ENCODE measurements around the gene TCFL5. TPM values are rescaled to one million over a fixed set of nuclear protein-coding genes. Genes with fewer than 3 reads are reported as not detected.
"Not testable (repeated sequence)": the region's sequence is repeated elsewhere in the genome, so short reads cannot be mapped to it uniquely, and the experiment has no call there.

Gene TCFL5
- total RNA-seq, 1 donor from 2014 or later = 11.5 TPM

DNA sequence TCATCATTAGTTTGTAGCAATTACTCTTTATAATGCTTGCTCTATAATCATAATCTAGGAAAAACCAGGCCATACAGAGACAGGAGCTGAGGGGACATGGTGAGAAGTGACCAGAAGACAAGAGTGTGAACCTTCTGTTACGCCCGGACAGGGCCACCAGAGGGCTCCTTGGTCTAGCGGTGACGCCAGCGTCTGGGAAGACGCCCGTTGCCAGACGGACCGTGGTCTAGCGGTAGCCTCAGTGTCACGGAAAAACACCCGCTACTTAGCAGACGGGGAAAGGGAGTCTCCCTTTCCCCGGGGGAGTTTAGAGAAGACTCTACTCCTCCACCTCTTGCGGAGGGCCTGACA is 12.0 kb upstream of the TCFL5 start:
- H3K27me3 ChIP-seq; H3K36me3 ChIP-seq; DNase-seq (ENCODE audit: extremely low spot score in 2 of 2); intact Hi-C loops (cut with DNase I); H3K27ac ChIP-seq; H3K4me3 ChIP-seq; H3K9me3 ChIP-seq: not testable (repeated sequence)
- TF ChIP-seq, protein P1, sequence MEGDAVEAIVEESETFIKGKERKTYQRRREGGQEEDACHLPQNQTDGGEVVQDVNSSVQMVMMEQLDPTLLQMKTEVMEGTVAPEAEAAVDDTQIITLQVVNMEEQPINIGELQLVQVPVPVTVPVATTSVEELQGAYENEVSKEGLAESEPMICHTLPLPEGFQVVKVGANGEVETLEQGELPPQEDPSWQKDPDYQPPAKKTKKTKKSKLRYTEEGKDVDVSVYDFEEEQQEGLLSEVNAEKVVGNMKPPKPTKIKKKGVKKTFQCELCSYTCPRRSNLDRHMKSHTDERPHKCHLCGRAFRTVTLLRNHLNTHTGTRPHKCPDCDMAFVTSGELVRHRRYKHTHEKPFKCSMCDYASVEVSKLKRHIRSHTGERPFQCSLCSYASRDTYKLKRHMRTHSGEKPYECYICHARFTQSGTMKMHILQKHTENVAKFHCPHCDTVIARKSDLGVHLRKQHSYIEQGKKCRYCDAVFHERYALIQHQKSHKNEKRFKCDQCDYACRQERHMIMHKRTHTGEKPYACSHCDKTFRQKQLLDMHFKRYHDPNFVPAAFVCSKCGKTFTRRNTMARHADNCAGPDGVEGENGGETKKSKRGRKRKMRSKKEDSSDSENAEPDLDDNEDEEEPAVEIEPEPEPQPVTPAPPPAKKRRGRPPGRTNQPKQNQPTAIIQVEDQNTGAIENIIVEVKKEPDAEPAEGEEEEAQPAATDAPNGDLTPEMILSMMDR (IDR thresholded peaks at IDR 0.05) = peak; percentile 41 to 53 (median 48)
- H3K4me1 ChIP-seq = peaks cover 30% of the 10 kb centered on the region

DNA sequence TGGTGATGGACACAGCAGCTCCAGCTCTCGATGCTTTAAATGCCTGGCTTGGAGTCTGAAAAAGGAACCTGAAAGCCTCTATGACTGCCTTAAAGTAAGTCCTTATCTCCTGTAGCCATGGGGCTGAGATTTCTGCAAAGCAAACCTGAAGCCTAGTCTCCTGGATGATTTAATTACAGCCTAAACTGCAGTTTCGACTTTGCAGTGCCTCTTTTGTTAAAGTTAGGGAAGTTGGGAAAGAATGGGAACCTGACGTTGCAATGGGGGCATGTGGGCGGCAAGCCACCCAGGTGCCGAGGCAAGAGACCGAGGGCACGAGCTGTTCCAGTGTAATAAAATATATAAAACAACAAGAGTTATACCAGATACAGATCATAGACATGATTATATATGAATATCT is 11.7 kb upstream of the TCFL5 start:
- Histone ChIP-seq H3K4me1 (peaks cover 30% of the 10 kb centered on the region), H3K27me3 (no peaks in the 10 kb centered on the region), H3K36me3 (no peaks in the 10 kb centered on the region), H3K9me3 (no peaks in the 10 kb centered on the region), H3K27ac (no peak overlapping the region), H3K4me3 (no peak overlapping the region)
- no peak for DNase-seq (ENCODE audit: extremely low spot score in 2 of 2)
- TF ChIP-seq, protein P1 (IDR thresholded peaks at IDR 0.05) = no peak
- no peak for TF ChIP-seq POLR2AphosphoS5 (IDR thresholded peaks at IDR 0.05; ENCODE audit: insufficient read depth in 1 of 2, low read depth in 1 of 2)
- no peak for TF ChIP-seq POLR2A (IDR thresholded peaks at IDR 0.05)
- intact Hi-C loops (cut with DNase I) = no loop called here

DNA sequence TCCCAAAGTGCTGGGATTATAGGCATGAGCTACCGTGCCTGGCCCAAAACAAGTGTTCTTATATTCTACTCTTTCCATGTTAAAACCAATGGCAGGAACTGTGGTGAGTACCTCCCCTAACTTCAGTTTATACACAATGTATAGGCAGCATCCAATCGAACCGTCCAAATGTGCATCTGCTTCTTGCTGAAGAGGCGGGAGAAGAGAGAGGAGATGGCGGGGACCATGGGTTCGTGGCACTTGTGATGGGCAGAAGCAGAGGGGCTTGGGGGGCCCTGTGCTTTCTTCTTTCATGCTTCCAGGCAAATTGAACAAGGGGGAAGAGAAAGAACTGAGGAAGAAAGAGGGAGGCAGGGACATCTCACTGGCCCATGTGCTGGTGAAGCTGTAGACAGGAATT is 11.2 kb upstream of the TCFL5 start:
- Histone ChIP-seq H3K9me3 (no peaks in the 10 kb centered on the region), H3K36me3 (no peaks in the 10 kb centered on the region), H3K4me1 (peaks cover 30% of the 10 kb centered on the region), H3K27me3 (no peaks in the 10 kb centered on the region), H3K27ac (no peak overlapping the region), H3K4me3 (no peak overlapping the region)
- TF ChIP-seq POLR2A (IDR thresholded peaks at IDR 0.05) = no peak
- TF ChIP-seq, protein P1 (IDR thresholded peaks at IDR 0.05) = no peak
- no peak for TF ChIP-seq POLR2AphosphoS5 (IDR thresholded peaks at IDR 0.05; ENCODE audit: insufficient read depth in 1 of 2, low read depth in 1 of 2)
- intact Hi-C loops (cut with DNase I) = no loop called here
- no peak for DNase-seq (ENCODE audit: extremely low spot score in 2 of 2)

DNA sequence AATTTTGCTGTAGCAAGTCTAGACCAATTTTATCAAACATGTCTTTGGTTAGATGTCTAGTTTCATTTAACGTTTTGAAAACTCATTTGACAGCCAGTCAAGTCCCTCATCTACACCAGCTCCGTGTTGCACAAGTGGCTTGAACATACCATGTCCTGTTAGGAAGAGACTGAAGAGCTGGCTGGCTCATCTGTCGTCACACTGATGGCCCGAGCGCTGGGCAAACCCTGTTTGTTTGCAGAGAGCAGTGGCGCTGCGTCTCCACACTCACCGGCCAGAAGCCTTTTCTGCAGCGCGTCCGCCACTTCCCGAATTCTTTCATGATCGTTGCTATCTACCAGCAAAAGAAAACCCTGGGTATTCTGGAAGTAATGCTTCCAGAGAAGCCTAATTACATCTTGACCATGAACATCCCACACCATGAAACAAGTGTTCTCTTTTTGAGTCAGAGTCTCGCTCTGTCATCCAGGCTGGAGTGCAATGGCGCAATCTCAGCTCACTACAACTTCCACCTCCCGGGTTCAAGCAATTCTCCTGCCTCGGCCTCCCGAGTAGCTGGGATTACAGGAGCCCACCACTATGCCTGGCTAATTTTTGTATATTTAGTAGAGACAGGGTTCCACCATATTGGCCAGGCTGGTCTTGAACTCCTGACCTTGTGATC is 10.7 kb upstream of the TCFL5 start:
- intact Hi-C loops (cut with DNase I) = no loop called here
- H3K36me3 ChIP-seq = no peaks in the 10 kb centered on the region
- no peaks in the 10 kb centered on the region for H3K9me3 ChIP-seq
- TF ChIP-seq, protein P1 (IDR thresholded peaks at IDR 0.05) = no peak
- TF ChIP-seq POLR2AphosphoS5 (IDR thresholded peaks at IDR 0.05; ENCODE audit: insufficient read depth in 1 of 2, low read depth in 1 of 2) (no peak), POLR2A (IDR thresholded peaks at IDR 0.05) (no peak)
- no peak for DNase-seq (ENCODE audit: extremely low spot score in 2 of 2)
- H3K27me3 ChIP-seq = no peaks in the 10 kb centered on the region
- H3K4me3 ChIP-seq = no peak overlapping the region
- H3K4me1 ChIP-seq = peaks cover 30% of the 10 kb centered on the region
- no peak overlapping the region for H3K27ac ChIP-seq

DNA sequence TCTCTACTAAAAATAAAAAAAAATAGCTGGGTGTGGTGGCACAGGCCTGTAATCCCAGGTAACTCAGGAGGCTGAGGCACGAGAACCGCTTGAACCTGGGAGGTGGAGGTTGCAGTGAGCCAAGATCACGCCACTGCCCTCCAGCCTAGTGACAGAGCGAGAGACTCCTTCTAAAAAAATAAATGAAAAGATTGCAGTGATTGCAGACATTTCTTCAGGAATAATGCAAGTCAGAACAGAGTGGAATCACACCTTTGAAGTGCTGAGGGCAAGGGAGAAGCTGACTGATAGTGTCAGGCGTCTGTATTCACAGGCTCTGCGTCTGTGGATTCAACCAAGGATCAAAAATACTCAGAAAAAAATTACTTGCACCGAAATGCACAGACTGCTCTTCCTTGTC is 2.6 kb upstream of the TCFL5 start:
- TF ChIP-seq POLR2A (IDR thresholded peaks at IDR 0.05) = no peak
- TF ChIP-seq POLR2AphosphoS5 (IDR thresholded peaks at IDR 0.05; ENCODE audit: insufficient read depth in 1 of 2, low read depth in 1 of 2) = no peak
- TF ChIP-seq, protein P1 (IDR thresholded peaks at IDR 0.05) = no peak
- H3K4me1 ChIP-seq = peaks cover 22% of the 10 kb centered on the region
- no peaks in the 10 kb centered on the region for H3K27me3 ChIP-seq
- intact Hi-C loops (cut with DNase I) = no loop called here
- no peaks in the 10 kb centered on the region for H3K9me3 ChIP-seq
- no peak overlapping the region for H3K27ac ChIP-seq
- no peaks in the 10 kb centered on the region for H3K36me3 ChIP-seq
- DNase-seq (ENCODE audit: extremely low spot score in 2 of 2) = no peak
- no peak overlapping the region for H3K4me3 ChIP-seq

All from vagina (tissue), 2 donors.